A549 (cell line): ENCODE results near the gene CXorf49. TPM values are rescaled to one million over a fixed set of nuclear protein-coding genes. Genes with fewer than 3 reads are reported as not detected.
A peak's percentile ranks its signal among the peaks of the same experiment; 100 is the strongest.

Experiments used
- ATAC-seq, 2 experiments: fragments of 200-7000 bp in 1 of 2; fragments of >200 bp in 1 of 2; cut with Nextera tagmentation in 1 of 2; cut with Tn5 transposase in 1 of 2; 3 replicates each; pipeline versions ENCODE4 v1.8.0 to v1.9.1; 2018 to 2020; ENCODE audit warnings: mild to moderate bottlenecking in 1 of 2, moderate library complexity in 1 of 2
- CTCF ChIA-PET: fragments of 300-600 bp; sonication (Branson Sonifier 250); formaldehyde crosslinking; extraction: SDS; loops from one replicate; lab custom pipeline; 2021; ENCODE audit warnings: antibody characterized with exemption, inconsistent platforms; lab: Yijun Ruan, JAX
- POLR2A ChIA-PET: fragments of 350-600 bp; formaldehyde crosslinking; extraction: SDS; loops from one replicate; lab custom pipeline; 2021; ENCODE audit warnings: antibody characterized with exemption, inconsistent platforms; lab: Yijun Ruan, JAX
- DNase-seq, 2 experiments: peaks; one replicate each; pipeline versions ENCODE4 v3.0.0 to v3.0.0-alpha.2; 2011 to 2016; ENCODE audit warnings: low read depth in 1 of 2, low spot score in 1 of 2
- FAIRE-seq: peaks from 2 replicates; lab custom pipeline; 2011; peaks lifted over from hg19 to GRCh38; lab: Jason Lieb, UNC
- H3K27ac ChIP-seq, 2 experiments: fragments of >200 bp; sonication (Bioruptor Twin); formaldehyde crosslinking; 3 replicates each; pipeline ENCODE4 v1.5.1; 2016 to 2017
- H3K4me1 ChIP-seq: fragments of >200 bp; sonication (Bioruptor Twin); formaldehyde crosslinking; 3 replicates; pipeline ENCODE4 v1.6.1; 2016
- H3K4me2 ChIP-seq: fragments of >200 bp; sonication (Bioruptor Twin); formaldehyde crosslinking; 3 replicates; pipeline ENCODE4 v1.6.1; 2016
- H3K4me3 ChIP-seq: fragments of >200 bp; sonication (Bioruptor Twin); formaldehyde crosslinking; 3 replicates; pipeline ENCODE4 v1.5.1; 2016
- H3K9me3 ChIP-seq: fragments of >200 bp; sonication (Bioruptor Twin); formaldehyde crosslinking; 3 replicates; pipeline ENCODE4 v1.6.1; 2016
- EHF ChIP-seq: fragments of 250-450 bp; sonication (Bioruptor Pico); IDR thresholded peaks from 2 replicates; pipeline ENCODE4 v1.5.0; 2020; ENCODE audit warnings: mild to moderate bottlenecking
- EHMT2 ChIP-seq: fragments of 200-600 bp; sonication (generic); IDR thresholded peaks from 2 replicates; pipeline ENCODE4 v1.6.1; 2016; ENCODE audit warnings: antibody characterized with exemption, low read depth, mild to moderate bottlenecking, moderate library complexity
- EP300 ChIP-seq, 2 experiments: fragments of >200 bp; sonication (Bioruptor Twin); formaldehyde crosslinking; IDR thresholded peaks; 2 replicates in 1 of 2; 3 replicates in 1 of 2; pipeline ENCODE4 v1.6.1; 2016 to 2017
- FOSL2 ChIP-seq, 2 experiments: fragments of 450-650 bp in 1 of 2; fragments of >200 bp in 1 of 2; sonication (Bioruptor Twin) in 1 of 2; formaldehyde crosslinking; IDR thresholded peaks; 2 replicates each; pipeline versions ENCODE4 v1.5.0 to v1.6.1; 2016 to 2020; ENCODE audit warnings: mild to moderate bottlenecking in 1 of 2, moderate library complexity in 1 of 2
- HEYL ChIP-seq: fragments of 250-450 bp; sonication (Bioruptor Pico); IDR thresholded peaks from 2 replicates; pipeline ENCODE4 v1.8.0; 2021; ENCODE audit warnings: mild to moderate bottlenecking, moderate library complexity
- HOXA7 ChIP-seq: fragments of 250-450 bp; sonication (Bioruptor Pico); IDR thresholded peaks from 2 replicates; pipeline ENCODE4 v1.5.0; 2020; ENCODE audit warnings: mild to moderate bottlenecking, moderate library complexity
- MAFK ChIP-seq: fragments of 450-650 bp; IDR thresholded peaks from 2 replicates; pipeline ENCODE4 v1.6.1; 2014; ENCODE audit not compliant: partially characterized antibody
- MAZ ChIP-seq: fragments of 150-350 bp; IDR thresholded peaks from 2 replicates; pipeline ENCODE4 v1.6.1; 2014; ENCODE audit warnings: antibody characterized with exemption, low read depth, low read length, borderline replicate concordance
- NFE2L2 ChIP-seq: fragments of 150-350 bp; conservative IDR thresholded peaks from 2 replicates; pipeline ENCODE4 v1.6.1; 2014; ENCODE audit warnings: low read length
- NPAS2 ChIP-seq: fragments of 250-450 bp; sonication (Bioruptor Pico); IDR thresholded peaks from 2 replicates; pipeline ENCODE4 v1.8.0; 2022; ENCODE audit warnings: mild to moderate bottlenecking, moderate library complexity, borderline replicate concordance
- NR3C1 ChIP-seq: fragments of >200 bp; sonication (Bioruptor Twin); formaldehyde crosslinking; IDR thresholded peaks from 3 replicates; pipeline ENCODE4 v1.6.1; 2017
- PHF8 ChIP-seq: fragments of 200-600 bp; sonication (generic); IDR thresholded peaks from 2 replicates; pipeline ENCODE4 v1.6.1; 2016; ENCODE audit warnings: low read depth, mild to moderate bottlenecking, antibody characterized with exemption, moderate library complexity, borderline replicate concordance
- RAD21 ChIP-seq, 2 experiments: fragments of >200 bp in 1 of 2; sonication (Bioruptor Twin) in 1 of 2; formaldehyde crosslinking in 1 of 2; IDR thresholded peaks in 1 of 2; conservative IDR thresholded peaks in 1 of 2; 2 replicates in 1 of 2; 3 replicates in 1 of 2; pipeline ENCODE4 v1.6.1; 2012 to 2018; ENCODE audit warnings: inconsistent platforms in 1 of 2
- RARB ChIP-seq: fragments of 250-450 bp; sonication (Bioruptor Pico); IDR thresholded peaks from 2 replicates; pipeline ENCODE4 v1.8.0; 2021; ENCODE audit warnings: mild to moderate bottlenecking, moderate library complexity
- RCOR1 ChIP-seq: fragments of 150-350 bp; IDR thresholded peaks from 2 replicates; pipeline ENCODE4 v1.6.1; 2014; ENCODE audit warnings: antibody characterized with exemption, low read length, low read depth
- RFX5 ChIP-seq: fragments of 450-650 bp; IDR thresholded peaks from 2 replicates; pipeline ENCODE4 v1.7.1; 2014; ENCODE audit warnings: antibody characterized with exemption, mild to moderate bottlenecking, moderate library complexity
- SMC3 ChIP-seq: fragments of >200 bp; sonication (Bioruptor Twin); formaldehyde crosslinking; IDR thresholded peaks from 3 replicates; pipeline ENCODE4 v1.6.1; 2018; ENCODE audit warnings: inconsistent platforms
- TFCP2L1 ChIP-seq: fragments of 250-450 bp; sonication (Bioruptor Pico); IDR thresholded peaks from 2 replicates; pipeline ENCODE4 v1.5.0; 2021; ENCODE audit warnings: mild to moderate bottlenecking
- WGBS: methylation state at CpG from one replicate; pipeline ENCODE4 v1.1.6; 2017; ENCODE audit errors: missing lambda C conversion rate; 5-methylcytosine and 5-hydroxymethylcytosine counted together
- polyA plus RNA-seq, 4 experiments: library from polyadenylated mRNA; depleted of rRNA in 3 of 4; stranded (reverse); fragments of >200 nt; fragmentation: RNase III in 1 of 4; extraction: RNeasy Plus Mini Kit Qiagen cat#74134 plus additional on column Dnase treatment in 1 of 4; gene quantifications; 2 replicates in 3 of 4; 3 replicates in 1 of 4; pipeline ENCODE4 v1.2.3, GENCODE V29; 2011 to 2017
- TF ChIP-seq, protein P1 (sequence below): fragments of 150-350 bp; IDR thresholded peaks from 2 replicates; pipeline ENCODE4 v1.6.1; 2014; ENCODE audit warnings: low read depth, mild to moderate bottlenecking, low read length
- TF ChIP-seq, protein P2 (sequence below): IDR thresholded peaks from 2 replicates; pipeline ENCODE4 v1.6.1; 2012
- TF ChIP-seq, protein P3 (sequence below): IDR thresholded peaks from 2 replicates; pipeline ENCODE4 v1.6.1; 2012
- TF ChIP-seq, protein P4 (sequence below): IDR thresholded peaks from 2 replicates; pipeline ENCODE4 v1.6.1; 2012; ENCODE audit warnings: low read depth, borderline replicate concordance
- TF ChIP-seq, protein P5 (sequence below): fragments of 450-650 bp; IDR thresholded peaks from 2 replicates; pipeline ENCODE4 v1.6.1; 2014; ENCODE audit warnings: antibody characterized with exemption
- TF ChIP-seq, protein P6 (sequence below): fragments of >200 bp; sonication (Bioruptor Twin); formaldehyde crosslinking; IDR thresholded peaks from 2 replicates; pipeline ENCODE4 v1.6.1; 2016

Gene CXorf49
- polyA plus RNA-seq, 2 of the 4 experiments (the other 2 are of a cell fraction), result not detected

DNA sequence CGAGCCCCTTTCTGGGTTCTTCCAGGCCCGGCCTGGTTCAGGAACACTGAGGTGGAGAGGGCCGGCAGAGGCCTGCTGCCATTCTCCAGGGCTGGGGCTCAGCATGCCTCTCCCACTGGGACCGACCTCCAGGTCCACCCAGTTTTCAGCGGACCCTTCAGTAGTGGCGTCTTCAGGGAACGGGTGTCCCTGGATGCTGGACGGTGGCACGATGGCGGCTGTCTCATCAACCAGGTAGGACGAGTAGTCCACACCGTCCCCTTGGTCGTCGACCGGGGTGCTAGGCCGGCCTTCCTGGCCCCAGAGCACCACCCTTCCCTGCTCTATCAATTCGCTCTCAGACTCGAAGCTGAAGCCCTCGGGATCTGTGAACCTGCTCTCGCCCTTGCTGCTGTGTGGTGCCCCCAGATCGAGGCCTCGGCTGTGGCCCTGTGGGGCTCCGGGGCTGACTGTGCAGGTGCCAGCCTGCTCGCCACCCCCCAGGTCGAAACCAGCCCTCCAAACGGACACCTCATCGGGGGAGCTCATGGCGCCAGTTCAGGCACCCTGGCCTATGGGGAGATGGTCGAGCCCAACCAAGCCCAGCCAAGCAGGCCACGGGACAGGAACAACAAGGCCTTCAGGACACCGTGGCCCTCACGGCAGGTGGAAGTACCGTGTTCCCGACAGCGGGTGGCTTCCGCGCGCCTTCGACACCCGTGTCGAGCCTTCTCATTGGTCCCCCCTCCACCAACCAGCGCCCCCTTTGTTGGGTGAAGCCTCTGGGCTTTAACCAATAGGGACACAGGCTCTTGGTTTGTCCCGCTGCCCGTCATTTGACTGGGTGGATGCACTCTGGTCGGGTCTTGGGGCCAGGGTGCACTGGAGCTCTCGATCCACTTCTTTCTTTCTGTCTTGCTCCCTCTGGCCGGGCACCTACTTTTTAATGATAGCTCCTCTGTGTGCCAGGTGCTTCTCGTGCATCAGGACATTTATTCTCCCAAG is 51.6 kb downstream of the CXorf49 start:
- POLR2A ChIA-PET, result no interaction called here
- no peak overlapping the region for H3K27ac ChIP-seq
- DNase-seq (peak in 1 of 2 experiments; percentile 6), FAIRE-seq (no peak), ATAC-seq (no peak)
- H3K4me1 ChIP-seq, result no peaks in the 10 kb centered on the region
- TF ChIP-seq, protein P1, sequence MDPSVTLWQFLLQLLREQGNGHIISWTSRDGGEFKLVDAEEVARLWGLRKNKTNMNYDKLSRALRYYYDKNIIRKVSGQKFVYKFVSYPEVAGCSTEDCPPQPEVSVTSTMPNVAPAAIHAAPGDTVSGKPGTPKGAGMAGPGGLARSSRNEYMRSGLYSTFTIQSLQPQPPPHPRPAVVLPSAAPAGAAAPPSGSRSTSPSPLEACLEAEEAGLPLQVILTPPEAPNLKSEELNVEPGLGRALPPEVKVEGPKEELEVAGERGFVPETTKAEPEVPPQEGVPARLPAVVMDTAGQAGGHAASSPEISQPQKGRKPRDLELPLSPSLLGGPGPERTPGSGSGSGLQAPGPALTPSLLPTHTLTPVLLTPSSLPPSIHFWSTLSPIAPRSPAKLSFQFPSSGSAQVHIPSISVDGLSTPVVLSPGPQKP, result no peak
- no peak for TF ChIP-seq MAFK
- TF ChIP-seq NR3C1, result no peak
- TF ChIP-seq NPAS2 (CRISPR knock-in tag), result no peak
- TF ChIP-seq FOSL2 (IDR thresholded peaks at IDR 0.05), result no peak
- TF ChIP-seq FOSL2 (CRISPR knock-in tag; IDR thresholded peaks at IDR 0.05), result no peak
- no peak for TF ChIP-seq RFX5
- no peak for TF ChIP-seq EHMT2
- no peak for TF ChIP-seq HOXA7 (CRISPR knock-in tag)
- TF ChIP-seq, protein P2, sequence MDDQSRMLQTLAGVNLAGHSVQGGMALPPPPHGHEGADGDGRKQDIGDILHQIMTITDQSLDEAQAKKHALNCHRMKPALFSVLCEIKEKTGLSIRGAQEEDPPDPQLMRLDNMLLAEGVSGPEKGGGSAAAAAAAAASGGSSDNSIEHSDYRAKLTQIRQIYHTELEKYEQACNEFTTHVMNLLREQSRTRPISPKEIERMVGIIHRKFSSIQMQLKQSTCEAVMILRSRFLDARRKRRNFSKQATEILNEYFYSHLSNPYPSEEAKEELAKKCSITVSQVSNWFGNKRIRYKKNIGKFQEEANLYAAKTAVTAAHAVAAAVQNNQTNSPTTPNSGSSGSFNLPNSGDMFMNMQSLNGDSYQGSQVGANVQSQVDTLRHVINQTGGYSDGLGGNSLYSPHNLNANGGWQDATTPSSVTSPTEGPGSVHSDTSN, result no peak
- TF ChIP-seq NFE2L2, result no peak
- TF ChIP-seq EP300 (IDR thresholded peaks at IDR 0.05), result no peak
- TF ChIP-seq, protein P3, sequence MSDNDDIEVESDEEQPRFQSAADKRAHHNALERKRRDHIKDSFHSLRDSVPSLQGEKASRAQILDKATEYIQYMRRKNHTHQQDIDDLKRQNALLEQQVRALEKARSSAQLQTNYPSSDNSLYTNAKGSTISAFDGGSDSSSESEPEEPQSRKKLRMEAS, result no peak
- H3K4me3 ChIP-seq, result no peak overlapping the region
- H3K9me3 ChIP-seq, result no peaks in the 10 kb centered on the region
- H3K4me2 ChIP-seq, result no peak overlapping the region
- CTCF ChIA-PET, result no interaction called here
- WGBS, result 89% methylated on average over 22 of the region's 48 CpGs

DNA sequence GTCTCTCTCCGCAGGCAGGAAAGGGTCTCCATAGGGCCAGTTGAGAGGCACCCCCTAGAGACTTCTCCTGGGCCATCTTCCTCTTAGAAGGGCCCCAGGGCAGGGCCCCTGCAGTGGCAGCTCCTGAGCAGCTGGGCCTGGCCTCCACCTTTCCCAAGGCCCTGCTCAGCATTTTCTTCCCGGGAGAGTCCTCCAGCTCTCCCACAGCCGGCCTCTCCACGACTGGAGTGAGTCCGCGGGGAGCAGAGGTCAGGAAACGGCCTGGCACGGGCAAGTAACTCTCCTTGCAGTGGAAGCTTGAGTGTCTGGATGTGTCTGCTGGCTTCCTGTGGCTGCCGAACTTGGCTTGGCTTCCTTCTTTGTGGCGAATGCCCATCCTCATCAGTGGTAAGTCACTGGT is 52.3 kb downstream of the CXorf49 start:
- no peak for TF ChIP-seq NR3C1
- TF ChIP-seq RAD21 (conservative IDR thresholded peaks at IDR 0.05 in 1 of 2, IDR thresholded peaks at IDR 0.05 in 1 of 2), result no peak
- no peak for TF ChIP-seq EHF
- no peak for TF ChIP-seq PHF8
- TF ChIP-seq, protein P4, sequence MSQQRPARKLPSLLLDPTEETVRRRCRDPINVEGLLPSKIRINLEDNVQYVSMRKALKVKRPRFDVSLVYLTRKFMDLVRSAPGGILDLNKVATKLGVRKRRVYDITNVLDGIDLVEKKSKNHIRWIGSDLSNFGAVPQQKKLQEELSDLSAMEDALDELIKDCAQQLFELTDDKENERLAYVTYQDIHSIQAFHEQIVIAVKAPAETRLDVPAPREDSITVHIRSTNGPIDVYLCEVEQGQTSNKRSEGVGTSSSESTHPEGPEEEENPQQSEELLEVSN, result no peak
- no peak for TF ChIP-seq MAZ
- H3K4me3 ChIP-seq, result no peak overlapping the region
- H3K4me2 ChIP-seq, result no peak overlapping the region
- POLR2A ChIA-PET, result no interaction called here
- ATAC-seq (no peak), DNase-seq (no peak), FAIRE-seq (no peak)
- CTCF ChIA-PET, result no interaction called here
- H3K9me3 ChIP-seq, result no peaks in the 10 kb centered on the region
- no peak overlapping the region for H3K27ac ChIP-seq
- WGBS, result 83% methylated on average over 6 of the region's 10 CpGs
- no peaks in the 10 kb centered on the region for H3K4me1 ChIP-seq

DNA sequence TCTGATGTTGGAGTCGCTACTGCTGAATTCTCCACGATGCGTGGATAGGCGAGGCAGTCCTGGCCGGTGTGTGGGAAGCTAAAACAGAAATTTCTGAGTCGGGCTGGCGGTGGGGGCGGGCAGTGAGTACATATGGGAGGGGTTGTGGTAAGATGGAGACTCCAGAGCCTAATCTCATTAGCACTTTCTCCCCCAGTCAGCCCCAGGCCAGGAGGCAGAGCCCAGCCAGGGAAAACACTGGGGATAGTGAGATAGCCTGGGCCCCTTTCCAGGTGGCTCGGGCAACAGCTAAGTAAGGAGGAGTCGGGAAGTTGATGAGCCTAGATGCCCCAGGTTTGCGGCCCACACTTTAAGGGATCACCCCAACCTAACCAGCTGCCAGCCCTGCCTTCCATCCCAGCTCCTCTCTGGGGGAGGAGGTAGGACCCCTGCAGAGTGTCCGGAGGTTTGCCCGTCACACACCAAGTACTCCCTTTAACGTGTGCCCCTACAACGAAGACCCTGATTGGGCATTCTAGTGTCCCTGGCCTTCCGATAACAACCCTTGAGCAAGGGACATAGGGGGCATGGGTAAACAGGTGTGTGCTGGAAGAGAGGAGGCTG is 53.1 kb downstream of the CXorf49 start:
- Histone ChIP-seq H3K27ac (no peak overlapping the region), H3K4me3 (no peak overlapping the region), H3K4me1 (no peaks in the 10 kb centered on the region), H3K4me2 (no peak overlapping the region), H3K9me3 (no peaks in the 10 kb centered on the region)
- 92% methylated on average over 15 of the region's 16 CpGs for WGBS
- FAIRE-seq, result no peak
- no peak for DNase-seq
- no peak for ATAC-seq
- POLR2A ChIA-PET, result no interaction called here
- CTCF ChIA-PET, result interaction anchor here (1.7 kb wide), 1 partner anchor 40 kb away, joined by 4 read pairs; no protein-coding TSS in a partner anchor
- no peak for TF ChIP-seq SMC3
- TF ChIP-seq HEYL (CRISPR knock-in tag), result no peak
- no peak for TF ChIP-seq TFCP2L1 (CRISPR knock-in tag)
- TF ChIP-seq, protein P5, sequence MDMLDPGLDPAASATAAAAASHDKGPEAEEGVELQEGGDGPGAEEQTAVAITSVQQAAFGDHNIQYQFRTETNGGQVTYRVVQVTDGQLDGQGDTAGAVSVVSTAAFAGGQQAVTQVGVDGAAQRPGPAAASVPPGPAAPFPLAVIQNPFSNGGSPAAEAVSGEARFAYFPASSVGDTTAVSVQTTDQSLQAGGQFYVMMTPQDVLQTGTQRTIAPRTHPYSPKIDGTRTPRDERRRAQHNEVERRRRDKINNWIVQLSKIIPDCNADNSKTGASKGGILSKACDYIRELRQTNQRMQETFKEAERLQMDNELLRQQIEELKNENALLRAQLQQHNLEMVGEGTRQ, result no peak
- TF ChIP-seq, protein P6, sequence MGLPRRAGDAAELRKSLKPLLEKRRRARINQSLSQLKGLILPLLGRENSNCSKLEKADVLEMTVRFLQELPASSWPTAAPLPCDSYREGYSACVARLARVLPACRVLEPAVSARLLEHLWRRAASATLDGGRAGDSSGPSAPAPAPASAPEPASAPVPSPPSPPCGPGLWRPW, result no peak
- TF ChIP-seq RFX5, result no peak
- no peak for TF ChIP-seq RARB (CRISPR knock-in tag)
- TF ChIP-seq RCOR1, result no peak
- TF ChIP-seq FOSL2 (IDR thresholded peaks at IDR 0.05), result no peak
- no peak for TF ChIP-seq FOSL2 (CRISPR knock-in tag; IDR thresholded peaks at IDR 0.05)
